Stomach (tissue), 4 donors: ENCODE results near the gene TMEM209.

Source experiments
- EP300 ChIP-seq: sonication (generic); formaldehyde crosslinking; IDR thresholded peaks from one replicate; pipeline ENCODE4 v1.6.1; 2017; ENCODE audit warnings: antibody characterized with exemption
- POLR2A ChIP-seq, 4 donors: fragments of 450-650 bp; IDR thresholded peaks; one replicate each; pipeline ENCODE4 v1.6.1; 2016; ENCODE audit warnings: antibody characterized with exemption in 4 of 4, control low read depth in 2 of 4, mild to moderate bottlenecking in 1 of 4, moderate library complexity in 1 of 4
- POLR2AphosphoS5 ChIP-seq, 3 donors: sonication (generic); formaldehyde crosslinking; IDR thresholded peaks; one replicate each; pipeline ENCODE4 v1.6.1; 2016; ENCODE audit warnings: antibody characterized with exemption in 3 of 3
- TF ChIP-seq, protein P1 (sequence below), 7 experiments: fragments of 450-650 bp in 4 of 7; fragments of 200-600 bp in 3 of 7; sonication (generic) in 3 of 7; IDR thresholded peaks; one replicate each; pipeline ENCODE4 v1.5.1; 2016 to 2019; ENCODE audit warnings: antibody characterized with exemption in 7 of 7, control low read depth in 2 of 7, mild to moderate bottlenecking in 1 of 7

DNA sequence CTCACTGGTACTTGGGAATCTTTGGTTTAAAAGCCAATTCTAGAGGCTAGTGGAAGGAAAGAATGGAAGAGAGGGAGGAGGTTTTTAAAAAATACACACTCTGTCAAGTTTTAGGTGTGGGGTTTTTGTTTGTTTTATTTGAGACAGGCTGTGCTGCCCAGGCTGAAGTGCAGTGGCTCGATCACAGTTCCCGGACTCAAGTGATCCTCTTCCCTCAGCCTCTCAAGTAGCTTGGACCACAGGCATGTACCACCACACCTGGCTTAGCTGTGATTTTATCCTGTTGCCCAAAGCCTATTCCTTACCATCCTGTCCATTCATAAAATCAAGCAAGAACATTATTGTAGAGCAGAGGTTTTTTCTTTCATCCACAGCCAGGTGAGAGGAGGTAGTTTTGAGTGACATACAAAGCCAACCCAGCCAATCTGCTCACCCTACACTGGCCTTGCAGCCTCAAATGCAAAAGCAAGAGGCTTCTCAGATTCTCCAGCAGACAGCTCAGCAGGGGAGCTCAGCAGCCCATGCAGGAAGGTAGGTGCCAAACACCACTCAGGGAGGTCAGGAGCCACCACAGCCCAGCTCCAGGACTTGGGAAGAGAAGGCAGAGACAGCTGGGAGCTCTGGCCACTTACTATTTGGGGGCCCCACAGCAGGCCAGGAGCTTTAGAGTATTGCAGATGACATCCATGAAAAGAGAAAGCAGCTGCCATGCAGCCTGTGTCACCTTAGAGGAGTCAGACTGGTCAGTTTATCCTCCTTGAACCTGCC is 65.8 kb downstream of the TMEM209 start:
- no peak for TF ChIP-seq POLR2A (IDR thresholded peaks at IDR 0.05)
- TF ChIP-seq, protein P1, sequence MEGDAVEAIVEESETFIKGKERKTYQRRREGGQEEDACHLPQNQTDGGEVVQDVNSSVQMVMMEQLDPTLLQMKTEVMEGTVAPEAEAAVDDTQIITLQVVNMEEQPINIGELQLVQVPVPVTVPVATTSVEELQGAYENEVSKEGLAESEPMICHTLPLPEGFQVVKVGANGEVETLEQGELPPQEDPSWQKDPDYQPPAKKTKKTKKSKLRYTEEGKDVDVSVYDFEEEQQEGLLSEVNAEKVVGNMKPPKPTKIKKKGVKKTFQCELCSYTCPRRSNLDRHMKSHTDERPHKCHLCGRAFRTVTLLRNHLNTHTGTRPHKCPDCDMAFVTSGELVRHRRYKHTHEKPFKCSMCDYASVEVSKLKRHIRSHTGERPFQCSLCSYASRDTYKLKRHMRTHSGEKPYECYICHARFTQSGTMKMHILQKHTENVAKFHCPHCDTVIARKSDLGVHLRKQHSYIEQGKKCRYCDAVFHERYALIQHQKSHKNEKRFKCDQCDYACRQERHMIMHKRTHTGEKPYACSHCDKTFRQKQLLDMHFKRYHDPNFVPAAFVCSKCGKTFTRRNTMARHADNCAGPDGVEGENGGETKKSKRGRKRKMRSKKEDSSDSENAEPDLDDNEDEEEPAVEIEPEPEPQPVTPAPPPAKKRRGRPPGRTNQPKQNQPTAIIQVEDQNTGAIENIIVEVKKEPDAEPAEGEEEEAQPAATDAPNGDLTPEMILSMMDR (IDR thresholded peaks at IDR 0.05), result no peak
- no peak for TF ChIP-seq EP300
- no peak for TF ChIP-seq POLR2AphosphoS5 (IDR thresholded peaks at IDR 0.05)
